NCI-H1694 (cell line): ENCODE measurements around the gene ARHGAP12.
"Not testable (repeated sequence)": the region's sequence is repeated elsewhere in the genome, so short reads cannot be mapped to it uniquely, and the experiment has no call there.

Experiments used
- DNase-seq: peaks from one replicate; lab custom pipeline; 2025; lab: John Stamatoyannopoulos, UW

The ARHGAP12 gene

GRCh38 chr10:31928549-31929260, at the start of gene ARHGAP12:
ARHGAP12 (minus strand) TSS chr10:31928831; CDS start chr10:31908855, 19,976 bp downstream.
- DNase-seq, result peak; percentile 31

GRCh38 chr10:31978156-31978483, 49.5 kb upstream of the ARHGAP12 start:
- DNase-seq, result no peak

GRCh38 chr10:31977440-31978155, 49.0 kb upstream of the ARHGAP12 start:
- no peak for DNase-seq

- no peak for DNase-seq
These were observed 46.6 kb upstream of the ARHGAP12 start for GRCh38 chr10:31975157-31975765.

- DNase-seq, result no peak
These were observed 45.9 kb upstream of the ARHGAP12 start for GRCh38 chr10:31974434-31975124.

- no peak for DNase-seq
These were observed 43.9 kb upstream of the ARHGAP12 start for GRCh38 chr10:31972519-31973041.

GRCh38 chr10:31969847-31970246, 41.2 kb upstream of the ARHGAP12 start:
- DNase-seq, result not testable (repeated sequence)

GRCh38 chr10:31963589-31963980, 35.0 kb upstream of the ARHGAP12 start:
- DNase-seq, result no peak

GRCh38 chr10:31962826-31963588, 34.4 kb upstream of the ARHGAP12 start:
- DNase-seq, result no peak

GRCh38 chr10:31961277-31962074, 32.8 kb upstream of the ARHGAP12 start:
- peak; percentile 48 for DNase-seq

- no peak for DNase-seq
These were observed 31.0 kb upstream of the ARHGAP12 start for GRCh38 chr10:31959461-31960173.

GRCh38 chr10:31958856-31959255, 30.2 kb upstream of the ARHGAP12 start:
- no peak for DNase-seq

GRCh38 chr10:31956200-31956946, 27.7 kb upstream of the ARHGAP12 start:
- DNase-seq, result no peak

GRCh38 chr10:31954410-31955191, 26.0 kb upstream of the ARHGAP12 start:
- no peak for DNase-seq

- no peak for DNase-seq
These were observed 24.8 kb upstream of the ARHGAP12 start for GRCh38 chr10:31953480-31953879.

- no peak for DNase-seq
These were observed 24.4 kb upstream of the ARHGAP12 start for GRCh38 chr10:31953080-31953479.

GRCh38 chr10:31952066-31952465, 23.4 kb upstream of the ARHGAP12 start:
- no peak for DNase-seq

GRCh38 chr10:31949266-31949665, 20.6 kb upstream of the ARHGAP12 start:
- DNase-seq, result no peak

- no peak for DNase-seq
These were observed 19.4 kb upstream of the ARHGAP12 start for GRCh38 chr10:31948021-31948420.
